Body of pancreas (tissue), 4 donors: ENCODE measurements around the gene OXTR. TPM values are rescaled to one million over a fixed set of nuclear protein-coding genes. Genes with fewer than 3 reads are reported as not detected.
A peak's percentile ranks its signal among the peaks of the same experiment; 100 is the strongest.

ENCODE experiments used
- ATAC-seq: fragments of 150-250 bp; one replicate; pipeline ENCODE4 v1.9.1; 2016
- DNase-seq, 4 donors: peaks; one replicate each; pipeline ENCODE4 v3.0.0-alpha.2; 2019
- H3K27ac ChIP-seq, 4 donors: fragments of 200-600 bp; sonication (generic); 1 replicate in 3 of 4; 2 replicates in 1 of 4; pipeline versions ENCODE4 v1.5.1 to v1.6.1; 2016 to 2019; ENCODE audit warnings: mild to moderate bottlenecking in 1 of 4, mixed read lengths in 1 of 4, moderate library complexity in 1 of 4
- H3K27me3 ChIP-seq, 2 donors: fragments of 200-600 bp; sonication (generic); one replicate each; pipeline ENCODE4 v1.6.0; 2016; ENCODE audit warnings: mild to moderate bottlenecking in 1 of 2
- H3K36me3 ChIP-seq, 2 donors: fragments of 200-600 bp; sonication (generic); replicated peaks in 1 of 2; 2 replicates each; pipeline ENCODE4 v1.5.1; 2016; ENCODE audit warnings: low read depth in 2 of 2; ENCODE audit not compliant: insufficient read depth in 1 of 2
- H3K4me1 ChIP-seq: fragments of 200-600 bp; sonication (generic); one replicate; pipeline ENCODE4 v1.6.0; 2016
- H3K4me3 ChIP-seq, 2 donors: fragments of 200-600 bp; sonication (generic); 1 replicate in 1 of 2; 2 replicates in 1 of 2; pipeline ENCODE4 v1.5.1; 2016 to 2019
- H3K9me3 ChIP-seq, 3 donors: fragments of 200-600 bp; sonication (generic); 1 replicate in 2 of 3; 2 replicates in 1 of 3; pipeline ENCODE4 v1.5.1; 2016
- CTCF ChIP-seq, 7 experiments: fragments of 450-650 bp in 4 of 7; fragments of 200-600 bp in 3 of 7; sonication (generic) in 3 of 7; IDR thresholded peaks; one replicate each; pipeline ENCODE4 v1.5.1; 2016 to 2019; ENCODE audit warnings: antibody characterized with exemption in 7 of 7
- POLR2A ChIP-seq, 3 donors: fragments of 450-650 bp; IDR thresholded peaks; one replicate each; pipeline ENCODE4 v1.6.1; 2016; ENCODE audit warnings: antibody characterized with exemption in 3 of 3, mild to moderate bottlenecking in 2 of 3
- WGBS, 2 donors: methylation state at CpG; one replicate each; pipeline ENCODE4 v1.1.5; 2017; 5-methylcytosine and 5-hydroxymethylcytosine counted together
- intact Hi-C: fragments of 100-400 bp; cut with DNase I; formaldehyde crosslinking; loops from one replicate; pipeline ENCODE4 v1.15.1; 2023
- total RNA-seq, 2 donors: library from RNA; depleted of rRNA; stranded (reverse); fragments of >200 nt; gene quantifications; one replicate each; pipeline ENCODE4 v1.1.0, GENCODE V29; 2016

Gene OXTR
- total RNA-seq, result under 1 TPM in 1 of 2 donors, not detected in 1; 0.33 TPM

- H3K4me3 ChIP-seq, result no peak within 1 kb of the TSS
- 2 to 6% methylated on average over 20 to 53 of the region's 53 CpGs for WGBS, 2 donors
- H3K27ac ChIP-seq, result no peak within 1 kb of the TSS
- intact Hi-C loops, result no loop called here
- ATAC-seq (peak; percentile 81), DNase-seq (peak; percentile 38 to 61 (median 48))
- H3K9me3 ChIP-seq, result no peaks in the 10 kb centered on the region
- H3K27me3 ChIP-seq, result peaks cover 0 to 10% of the 10 kb centered on the region in 2 donors
- no peaks in the 10 kb centered on the region for H3K36me3 ChIP-seq
- peaks cover 26% of the 10 kb centered on the region for H3K4me1 ChIP-seq
- TF ChIP-seq CTCF (IDR thresholded peaks at IDR 0.05) (peak; percentile 76 to 97 (median 84)), POLR2A (IDR thresholded peaks at IDR 0.05) (no peak)
These were observed at the start of gene OXTR for GRCh38 chr3:8769088-8769822. TSS of gene OXTR (minus strand) at chr3:8769613. CDS start at chr3:8768187, 1,426 bp downstream.

- TF ChIP-seq CTCF (IDR thresholded peaks at IDR 0.05), result no peak
- no peak for TF ChIP-seq POLR2A (IDR thresholded peaks at IDR 0.05)
- Histone ChIP-seq H3K36me3 (no peaks in the 10 kb centered on the region), H3K4me3 (no peak overlapping the region), H3K4me1 (no peaks in the 10 kb centered on the region), H3K27me3 (no peaks in the 10 kb centered on the region), H3K27ac (no peak overlapping the region), H3K9me3 (peaks cover 0 to 9% (median 0%) of the 10 kb centered on the region in 3 donors)
- intact Hi-C loops, result no loop called here
- DNase-seq (no peak), ATAC-seq (no peak)
- WGBS, 2 donors, result 72 to 75% methylated on average over 2 of the region's 2 CpGs
These were observed 48.1 kb upstream of the OXTR start for GRCh38 chr3:8817486-8817885.

GRCh38 chr3:8816106-8816505, 46.7 kb upstream of the OXTR start:
- Histone ChIP-seq H3K27ac (no peak overlapping the region), H3K9me3 (peaks cover 0 to 9% (median 0%) of the 10 kb centered on the region in 3 donors), H3K4me1 (no peaks in the 10 kb centered on the region), H3K27me3 (no peaks in the 10 kb centered on the region), H3K36me3 (no peaks in the 10 kb centered on the region), H3K4me3 (no peak overlapping the region)
- intact Hi-C loops, result no loop called here
- DNase-seq (no peak), ATAC-seq (no peak)
- WGBS, 2 donors, result 82 to 85% methylated on average over 6 of the region's 6 CpGs
- no peak for TF ChIP-seq POLR2A (IDR thresholded peaks at IDR 0.05)
- TF ChIP-seq CTCF (IDR thresholded peaks at IDR 0.05), result no peak

- Histone ChIP-seq H3K27me3 (no peaks in the 10 kb centered on the region), H3K9me3 (peaks cover 0 to 4% (median 0%) of the 10 kb centered on the region in 3 donors), H3K36me3 (no peaks in the 10 kb centered on the region), H3K4me3 (no peak overlapping the region), H3K4me1 (no peaks in the 10 kb centered on the region), H3K27ac (no peak overlapping the region)
- WGBS, 2 donors, result 75 to 86% methylated on average over 1 of the region's 1 CpG
- intact Hi-C loops, result no loop called here
- DNase-seq (no peak), ATAC-seq (no peak)
- no peak for TF ChIP-seq CTCF (IDR thresholded peaks at IDR 0.05)
- TF ChIP-seq POLR2A (IDR thresholded peaks at IDR 0.05), result no peak
These were observed 44.0 kb upstream of the OXTR start for GRCh38 chr3:8813411-8813810.

GRCh38 chr3:8810561-8810960, 41.1 kb upstream of the OXTR start:
- Histone ChIP-seq H3K27ac (no peak overlapping the region), H3K4me3 (no peak overlapping the region), H3K27me3 (no peaks in the 10 kb centered on the region), H3K36me3 (no peaks in the 10 kb centered on the region), H3K4me1 (no peaks in the 10 kb centered on the region), H3K9me3 (no peaks in the 10 kb centered on the region)
- TF ChIP-seq POLR2A (IDR thresholded peaks at IDR 0.05) (no peak), CTCF (IDR thresholded peaks at IDR 0.05) (no peak)
- intact Hi-C loops, result no loop called here
- no peak for DNase-seq
- 60 to 70% methylated on average over 2 of the region's 2 CpGs for WGBS, 2 donors
- no peak for ATAC-seq
